Measurements from ENCODE around the gene EMSY. TPM values are rescaled to one million over a fixed set of nuclear protein-coding genes. Genes with fewer than 3 reads are reported as not detected.
"Not testable (repeated sequence)": the region's sequence is repeated elsewhere in the genome, so short reads cannot be mapped to it uniquely, and the experiment has no call there.

Gene EMSY
- total and polyA plus RNA-seq, 2 of the 8 experiments (the other 6 are each of a cell fraction or from before 2014, with no cell fraction given), result 29.6 to 34.6 TPM

- H3K4ac ChIP-seq (replicated peaks; ENCODE audit: insufficient read length, low read depth, low read length); H2BK12ac ChIP-seq (ENCODE audit: low read depth, low read length); H3K23ac ChIP-seq (ENCODE audit: insufficient read length); H4K8ac ChIP-seq (ENCODE audit: extremely low read depth, insufficient read depth, low read length); H3K14ac ChIP-seq (ENCODE audit: insufficient read length); H2AFZ ChIP-seq (ENCODE audit: low read length); H2BK20ac ChIP-seq (ENCODE audit: low read length); H3K9me3 ChIP-seq (ENCODE audit: insufficient read depth in 2 of 2, low read depth in 1 of 2, low read length in 1 of 2); H2BK5ac ChIP-seq (ENCODE audit: low read depth, low read length); FAIRE-seq; POLR2A ChIA-PET (ENCODE audit: partially characterized antibody); DNase-seq (ENCODE audit: low read depth in 1 of 2, low spot score in 2 of 2); H3K9ac ChIP-seq (replicated peaks in 1 of 4; ENCODE audit: extremely low read depth in 1 of 4, low read depth in 3 of 4, low read length in 3 of 4); H2AK5ac ChIP-seq (ENCODE audit: low read depth, low read length); H3K79me1 ChIP-seq (ENCODE audit: low read depth, low read length); H3K4me3 ChIP-seq (ENCODE audit: extremely low read depth in 1 of 4, insufficient read depth in 2 of 4, low read depth in 3 of 4, low read length in 4 of 4); H4K20me1 ChIP-seq (replicated peaks in 1 of 2; ENCODE audit: control insufficient read depth in 1 of 2, insufficient read depth in 2 of 2, low read length in 2 of 2); H3K23me2 ChIP-seq (ENCODE audit: low read depth, low read length); H2BK120ac ChIP-seq (replicated peaks; ENCODE audit: low read depth, low read length); H3K27me3 ChIP-seq (replicated peaks in 1 of 4; ENCODE audit: control insufficient read depth in 3 of 4, extremely low read depth in 1 of 4, insufficient read depth in 3 of 4, low read length in 3 of 4); H3K79me2 ChIP-seq (ENCODE audit: control insufficient read depth in 1 of 2, insufficient read depth in 2 of 2, low read length in 2 of 2); H3K27ac ChIP-seq (ENCODE audit: low read depth, low read length); H4K5ac ChIP-seq (ENCODE audit: insufficient read length, low read depth, low read length); H4K91ac ChIP-seq (replicated peaks; ENCODE audit: insufficient read length, low read length); H3K36me3 ChIP-seq (ENCODE audit: control insufficient read depth in 2 of 4, insufficient read depth in 4 of 4, low read length in 3 of 4); H3K56ac ChIP-seq (replicated peaks; ENCODE audit: insufficient read length, low read depth, low read length); H2BK15ac ChIP-seq (ENCODE audit: low read length); CTCF ChIA-PET (ENCODE audit: partially characterized antibody); H3K18ac ChIP-seq (ENCODE audit: extremely low read depth, low read length); H3K4me2 ChIP-seq (ENCODE audit: insufficient read depth in 1 of 2, low read depth in 2 of 2, low read length in 2 of 2): not testable (repeated sequence)
- H3K4me1 ChIP-seq (replicated peaks in 1 of 4; ENCODE audit: control insufficient read depth in 3 of 4, insufficient read depth in 4 of 4, low read length in 3 of 4), result peaks cover 0 to 11% (median 2%) of the 10 kb centered on the region in 4 experiments; a peak in 5 of 7 replicates
- no CpG with 5 or more reads among the region's 31 CpGs for WGBS, 2 experiments (ENCODE audit: extremely low coverage in 1 of 2, insufficient coverage in 1 of 2, insufficient read length in 1 of 2, insufficient replicate concordance in 2 of 2, low coverage in 1 of 2, low lambda C conversion rate in 2 of 2, missing lambda C conversion rate in 1 of 2)
Measured at GRCh38 chr11:76582471-76582870, 137.7 kb downstream of the EMSY start.
